T47D (cell line): ENCODE results near the gene TXNDC2.

Source experiments
- DNase-seq, 2 experiments: peaks; one replicate each; pipeline versions ENCODE4 v3.0.0 to v3.0.0-alpha.2; 2011 to 2012; ENCODE audit warnings: low read depth in 1 of 2, low spot score in 1 of 2
- JUND ChIP-seq: IDR thresholded peaks from 2 replicates; pipeline ENCODE4 v1.6.1; 2012; ENCODE audit warnings: low read depth
- in situ Hi-C: cut with HindIII; loops from 2 replicates; pipeline ENCODE4 v1.10.0; 2016; ENCODE audit warnings: low sequenced_read_pairs, low pct_unique_long_range_greater_than_20kb

The TXNDC2 gene

DNA sequence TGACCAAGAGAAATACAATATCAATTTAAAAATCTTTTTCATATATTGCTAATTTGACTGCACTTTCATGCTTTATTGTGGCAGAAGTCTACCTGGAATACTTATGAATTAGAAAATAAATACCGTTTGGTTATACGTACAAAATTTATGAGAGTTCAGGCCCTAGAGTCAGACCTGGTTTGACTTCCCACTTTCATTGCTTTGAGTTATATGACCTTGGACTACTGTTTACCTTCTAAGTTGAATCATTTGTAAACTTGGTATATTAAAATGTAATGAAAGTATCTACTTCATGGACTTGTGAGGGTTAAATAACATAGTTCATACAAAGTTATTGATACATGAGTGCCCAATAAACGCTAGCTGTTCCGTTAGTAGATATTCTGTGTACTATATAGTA is 40.0 kb downstream of the TXNDC2 start:
- no peak for TF ChIP-seq JUND
- in situ Hi-C loops: no loop called here
- DNase-seq: no peak

DNA sequence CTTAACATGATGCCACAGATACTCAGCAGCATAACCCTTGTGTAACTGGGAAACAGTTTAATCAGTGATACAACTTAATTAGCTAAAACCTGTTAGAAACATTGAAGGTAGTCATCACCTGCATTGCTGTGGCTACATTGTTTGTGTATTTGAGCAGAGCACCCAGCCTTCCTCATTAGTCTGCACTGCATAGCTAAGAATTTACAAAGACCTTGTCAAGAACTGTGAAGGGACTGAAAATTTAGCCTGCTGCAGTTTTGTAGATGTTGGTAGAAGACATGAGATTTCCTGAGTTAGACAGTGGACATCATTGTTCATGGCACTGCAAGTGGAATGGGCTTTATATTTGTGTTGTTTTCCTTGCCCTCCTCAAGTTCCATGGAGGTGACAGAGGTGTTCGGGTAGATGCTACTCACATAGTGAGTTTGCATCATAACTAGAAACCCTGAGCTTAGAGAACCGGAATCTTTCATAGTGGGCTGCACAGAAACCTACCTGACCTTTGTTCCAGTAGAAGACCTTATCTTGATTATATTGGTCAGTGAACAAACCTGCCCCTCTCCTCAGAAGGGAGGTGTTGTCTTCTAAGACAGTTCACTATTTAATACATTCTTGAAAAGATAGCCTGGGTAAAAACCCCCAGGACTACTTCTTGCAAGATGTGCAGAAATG is 40.6 kb downstream of the TXNDC2 start:
- TF ChIP-seq JUND: no peak
- no peak for DNase-seq
- in situ Hi-C loops: no loop called here

DNA sequence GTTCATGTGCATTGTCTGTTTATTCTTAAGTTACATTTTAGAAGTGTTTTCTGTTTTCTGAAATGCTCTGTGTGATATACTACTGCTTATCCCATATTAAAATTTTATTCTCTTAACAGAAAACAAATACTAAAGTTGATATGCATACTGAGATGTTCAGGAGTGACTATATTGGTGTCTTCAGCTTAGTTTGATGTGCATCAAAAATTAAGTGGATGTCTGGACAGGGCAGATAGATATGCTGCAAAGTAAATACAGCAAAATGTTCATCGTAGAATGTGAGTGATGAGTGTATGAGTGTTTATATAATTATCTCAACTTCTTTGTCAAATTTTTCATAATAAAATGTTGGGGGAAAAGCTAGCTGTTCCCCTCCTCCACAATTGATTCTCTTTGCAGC is 41.2 kb downstream of the TXNDC2 start:
- in situ Hi-C loops: no loop called here
- TF ChIP-seq JUND: no peak
- DNase-seq: no peak

GRCh38 chr18:9927392-9928063 is 41.8 kb downstream of the TXNDC2 start:
- in situ Hi-C loops: no loop called here
- DNase-seq: no peak
- TF ChIP-seq JUND: no peak

DNA sequence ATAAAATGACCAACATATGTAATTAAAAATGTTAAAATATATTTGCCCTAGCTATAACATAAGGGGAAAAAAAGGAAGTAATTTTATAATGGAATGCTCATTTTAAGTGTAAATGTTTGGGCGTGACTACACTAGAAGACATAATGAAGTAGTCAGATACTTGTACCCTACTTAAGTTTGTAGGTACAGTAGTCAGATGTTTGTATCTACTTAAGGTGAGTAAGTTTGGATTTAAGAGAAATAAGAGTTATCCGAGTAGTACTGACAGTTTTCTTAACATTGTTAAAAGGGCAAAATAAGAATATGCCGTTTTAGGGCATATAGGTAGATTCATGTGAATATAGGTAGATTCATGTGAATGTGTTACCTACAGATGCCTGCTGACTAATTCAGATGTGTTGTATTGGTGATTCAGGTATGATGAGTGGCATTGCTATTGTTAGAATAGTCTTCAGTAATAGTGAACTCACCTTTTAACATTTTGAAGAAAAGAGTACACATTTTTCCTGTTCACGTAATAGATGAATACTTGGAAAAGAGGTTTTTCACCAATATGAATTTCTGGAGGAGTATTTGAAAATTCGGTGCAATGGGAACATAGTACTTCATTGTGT is 43.0 kb downstream of the TXNDC2 start:
- in situ Hi-C loops: no loop called here
- TF ChIP-seq JUND: no peak
- no peak for DNase-seq

DNA sequence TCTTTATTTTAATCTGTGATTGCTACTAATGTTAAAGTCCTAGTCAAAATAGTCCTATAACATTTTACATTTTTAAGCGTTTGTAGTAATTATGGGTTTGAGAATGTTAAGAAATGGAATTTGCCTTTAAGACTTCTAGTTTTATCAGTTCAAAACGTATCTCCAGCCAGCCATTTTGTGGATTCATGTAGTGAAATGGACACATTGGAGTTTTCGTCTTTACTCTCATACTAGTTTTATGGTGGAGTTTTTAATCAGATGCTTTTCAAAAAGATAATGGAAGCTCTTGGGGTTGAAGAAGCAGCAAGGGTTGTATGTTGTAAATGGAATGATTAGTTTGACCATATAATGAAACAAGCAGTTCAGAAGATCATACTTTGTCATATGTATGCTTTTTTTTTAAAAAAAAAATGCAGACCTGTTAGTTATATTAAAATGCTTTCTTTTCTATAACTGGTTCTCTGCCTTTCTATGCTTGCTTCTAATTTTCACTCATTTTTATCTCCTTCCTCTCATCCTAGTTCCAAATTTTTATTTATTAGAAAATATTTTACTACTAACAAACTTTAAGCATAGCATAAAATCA is 44.6 kb downstream of the TXNDC2 start:
- no peak for TF ChIP-seq JUND
- DNase-seq: no peak
- in situ Hi-C loops: no loop called here

GRCh38 chr18:9931146-9931545 is 45.4 kb downstream of the TXNDC2 start:
- TF ChIP-seq JUND: no peak
- DNase-seq: no peak
- in situ Hi-C loops: no loop called here

GRCh38 chr18:9931678-9932077 is 45.9 kb downstream of the TXNDC2 start:
- in situ Hi-C loops: no loop called here
- DNase-seq: no peak
- no peak for TF ChIP-seq JUND

GRCh38 chr18:9933865-9934264 is 48.1 kb downstream of the TXNDC2 start:
- DNase-seq: no peak
- no peak for TF ChIP-seq JUND
- in situ Hi-C loops: no loop called here

DNA sequence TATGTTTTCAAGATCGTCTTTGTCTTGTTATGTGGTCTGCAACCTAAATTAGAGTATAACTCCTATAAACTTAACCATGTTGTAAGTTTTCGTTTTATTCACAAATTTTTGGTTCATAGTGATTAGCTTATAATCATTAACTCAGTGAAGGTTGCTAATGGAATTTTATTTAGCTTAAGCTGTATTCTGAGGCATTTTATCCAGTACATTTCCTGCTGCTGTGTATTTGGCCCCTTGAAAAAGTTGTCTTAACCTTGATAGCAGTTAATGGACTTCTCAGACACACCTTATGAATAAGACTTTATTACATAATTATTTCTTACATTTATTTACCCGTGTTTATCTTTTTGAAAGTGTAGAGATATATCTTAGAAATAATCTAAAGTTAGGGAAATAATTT is 48.5 kb downstream of the TXNDC2 start:
- in situ Hi-C loops: no loop called here
- no peak for DNase-seq
- TF ChIP-seq JUND: no peak
